Right lobe of liver (tissue), 4 donors: ENCODE measurements around the gene FHOD1.

ENCODE experiments used
- POLR2A ChIP-seq: fragments of 450-650 bp; IDR thresholded peaks from one replicate; pipeline ENCODE4 v1.6.1; 2017; ENCODE audit warnings: antibody characterized with exemption, mild to moderate bottlenecking
- TF ChIP-seq, protein P1 (sequence below), 4 donors: fragments of 200-600 bp in 3 of 4; fragments of 450-650 bp in 1 of 4; IDR thresholded peaks; one replicate each; pipeline versions ENCODE4 v1.5.1 to v1.8.0; 2016 to 2022; ENCODE audit warnings: antibody characterized with exemption in 4 of 4, mild to moderate bottlenecking in 2 of 4
- donor health status: DM: no; HTN: no; CAD: no.
- donor health status: DM: no; HTN: no; CAD: no.
- donor health status: DM: no; HTN: yes; CAD: no.

- TF ChIP-seq, protein P1, sequence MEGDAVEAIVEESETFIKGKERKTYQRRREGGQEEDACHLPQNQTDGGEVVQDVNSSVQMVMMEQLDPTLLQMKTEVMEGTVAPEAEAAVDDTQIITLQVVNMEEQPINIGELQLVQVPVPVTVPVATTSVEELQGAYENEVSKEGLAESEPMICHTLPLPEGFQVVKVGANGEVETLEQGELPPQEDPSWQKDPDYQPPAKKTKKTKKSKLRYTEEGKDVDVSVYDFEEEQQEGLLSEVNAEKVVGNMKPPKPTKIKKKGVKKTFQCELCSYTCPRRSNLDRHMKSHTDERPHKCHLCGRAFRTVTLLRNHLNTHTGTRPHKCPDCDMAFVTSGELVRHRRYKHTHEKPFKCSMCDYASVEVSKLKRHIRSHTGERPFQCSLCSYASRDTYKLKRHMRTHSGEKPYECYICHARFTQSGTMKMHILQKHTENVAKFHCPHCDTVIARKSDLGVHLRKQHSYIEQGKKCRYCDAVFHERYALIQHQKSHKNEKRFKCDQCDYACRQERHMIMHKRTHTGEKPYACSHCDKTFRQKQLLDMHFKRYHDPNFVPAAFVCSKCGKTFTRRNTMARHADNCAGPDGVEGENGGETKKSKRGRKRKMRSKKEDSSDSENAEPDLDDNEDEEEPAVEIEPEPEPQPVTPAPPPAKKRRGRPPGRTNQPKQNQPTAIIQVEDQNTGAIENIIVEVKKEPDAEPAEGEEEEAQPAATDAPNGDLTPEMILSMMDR (IDR thresholded peaks at IDR 0.05): no peak
- TF ChIP-seq POLR2A: no peak
These were observed 17.6 kb upstream of the FHOD1 start for GRCh38 chr16:67264866-67265265.
